GM12878 (cell line): ENCODE results near the gene MAF. TPM values are rescaled to one million over a fixed set of nuclear protein-coding genes. Genes with fewer than 3 reads are reported as not detected.

Experiments
- ATAC-seq: fragments of 200-7000 bp; cut with Tn5 transposase; 3 replicates; pipeline ENCODE4 v1.9.1; 2020; ENCODE audit warnings: mild to moderate bottlenecking, moderate library complexity
- BruUV-seq: library from RNA; stranded (reverse); fragments of 400-500 nt; replicated peaks from 2 replicates; lab custom pipeline; 2021; lab: Mats Ljungman, UMichigan
- CTCF ChIA-PET: fragments of 300-600 bp; sonication (Branson Sonifier 250); formaldehyde crosslinking; extraction: SDS; loops from one replicate; lab custom pipeline; 2021; ENCODE audit warnings: inconsistent platforms; lab: Yijun Ruan, JAX
- POLR2A ChIA-PET: fragments of 350-600 bp; formaldehyde crosslinking; extraction: SDS; loops from one replicate; lab custom pipeline; 2021; ENCODE audit warnings: inconsistent platforms; lab: Charles Lee
- RAD21 ChIA-PET: fragments of 300-600 bp; sonication (Branson Sonifier 250); formaldehyde crosslinking; loops from one replicate; lab custom pipeline; 2023; ENCODE audit warnings: antibody characterized with exemption; ENCODE audit not compliant: unreplicated experiment; lab: Charles Lee
- SMC1A ChIA-PET: fragments of 300-600 bp; sonication (Branson Sonifier 250); formaldehyde crosslinking; loops from one replicate; lab custom pipeline; 2023; ENCODE audit not compliant: unreplicated experiment, uncharacterized antibody; lab: Charles Lee
- DNase-seq: peaks from one replicate; pipeline ENCODE4 v3.0.0-alpha.2; 2011; ENCODE audit warnings: low read depth, low spot score
- FAIRE-seq: peaks from 3 replicates; lab custom pipeline; 2011; peaks lifted over from hg19 to GRCh38; lab: Jason Lieb, UNC
- H2AFZ ChIP-seq: 2 replicates; pipeline ENCODE4 v1.6.0; 2011; ENCODE audit warnings: low read depth, low read length, control low read depth; ENCODE audit not compliant: control insufficient read depth
- H3K27ac ChIP-seq: 2 replicates; pipeline ENCODE4 v1.5.1; 2011; ENCODE audit warnings: control low read depth; ENCODE audit not compliant: control insufficient read depth, insufficient read depth
- H3K27me3 ChIP-seq, 2 experiments: replicated peaks in 1 of 2; 2 replicates each; pipeline versions ENCODE4 v1.6.0 to v1.6.1; 2011; ENCODE audit warnings: low read length in 1 of 2; ENCODE audit not compliant: control insufficient read depth in 2 of 2, insufficient read depth in 2 of 2
- H3K36me3 ChIP-seq, 2 experiments: 2 replicates each; pipeline ENCODE4 v1.5.1; 2011; ENCODE audit warnings: low read length in 1 of 2; ENCODE audit not compliant: control insufficient read depth in 2 of 2, insufficient read depth in 2 of 2
- H3K4me1 ChIP-seq: 2 replicates; pipeline ENCODE4 v1.6.1; 2011; ENCODE audit warnings: mild to moderate bottlenecking, low read length, moderate library complexity, mixed read lengths; ENCODE audit not compliant: control insufficient read depth, insufficient read depth
- H3K4me2 ChIP-seq: 2 replicates; pipeline ENCODE4 v1.6.0; 2011; ENCODE audit warnings: control low read depth; ENCODE audit not compliant: control insufficient read depth, insufficient read depth
- H3K4me3 ChIP-seq: fragments of 200-600 bp; sonication (generic); 2 replicates; pipeline ENCODE4 v1.5.1; 2016
- H3K79me2 ChIP-seq: 2 replicates; pipeline ENCODE4 v1.6.0; 2011; ENCODE audit warnings: low read length; ENCODE audit not compliant: control insufficient read depth, insufficient read depth
- H3K9ac ChIP-seq: 2 replicates; pipeline ENCODE4 v1.8.0; 2011; ENCODE audit warnings: low read length, control low read depth, mixed read lengths; ENCODE audit not compliant: control insufficient read depth, insufficient read depth
- H3K9me3 ChIP-seq: replicated peaks from 3 replicates; pipeline ENCODE4 v1.5.1; 2011; ENCODE audit warnings: mild to moderate bottlenecking, low read length; ENCODE audit not compliant: control insufficient read depth, insufficient read depth
- H4K20me1 ChIP-seq: 2 replicates; pipeline ENCODE4 v1.6.0; 2011; ENCODE audit not compliant: control insufficient read depth, insufficient read depth
- BCL11A ChIP-seq: IDR thresholded peaks from 2 replicates; pipeline ENCODE4 v1.6.1; 2011; ENCODE audit warnings: low read depth, low read length
- BRCA1 ChIP-seq: IDR thresholded peaks from 2 replicates; pipeline ENCODE4 v1.6.1; 2011; ENCODE audit warnings: low read depth, low read length, improper control_type of control experiment
- MTA3 ChIP-seq: IDR thresholded peaks from 2 replicates; pipeline ENCODE4 v1.6.1; 2012; ENCODE audit warnings: low read length, inconsistent platforms, borderline replicate concordance
- NR2C1 ChIP-seq: fragments of 450-650 bp; IDR thresholded peaks from 2 replicates; pipeline ENCODE4 v1.6.1; 2017; ENCODE audit warnings: antibody characterized with exemption, mild to moderate bottlenecking, moderate library complexity
- PAX8 ChIP-seq: fragments of 450-650 bp; IDR thresholded peaks from 2 replicates; pipeline ENCODE4 v1.6.1; 2017; ENCODE audit warnings: mild to moderate bottlenecking, moderate library complexity
- POLR2AphosphoS5 ChIP-seq: IDR thresholded peaks from 2 replicates; pipeline ENCODE4 v1.6.1; 2011; ENCODE audit warnings: mild to moderate bottlenecking, low read length, inconsistent platforms
- RAD51 ChIP-seq: fragments of 450-650 bp; IDR thresholded peaks from 2 replicates; pipeline ENCODE4 v1.6.1; 2016; ENCODE audit warnings: moderate library complexity, mild to moderate bottlenecking, inconsistent platforms
- ZBED1 ChIP-seq: IDR thresholded peaks from 2 replicates; pipeline ENCODE4 v1.6.1; 2016; ENCODE audit warnings: borderline replicate concordance
- WGBS: methylation state at CpG from one replicate; pipeline ENCODE4 v1.1.6; 2016; ENCODE audit warnings: low lambda C conversion rate; ENCODE audit not compliant: insufficient replicate concordance, insufficient coverage; ENCODE audit errors: missing lambda C conversion rate; 5-methylcytosine and 5-hydroxymethylcytosine counted together
- in situ Hi-C: fragments of 300-500 bp; cut with MboI; formaldehyde crosslinking; loops from 9 replicates; pipeline ENCODE4 v1.14.3; 2018; ENCODE audit warnings: mixed read lengths
- intact Hi-C: fragments of 100-400 bp; cut with micrococcal nuclease; formaldehyde crosslinking; loops from one replicate; pipeline ENCODE4 v1.14.2; 2022; ENCODE audit not compliant: unreplicated experiment
- polyA plus RNA-seq, 11 experiments: library from polyadenylated mRNA; depleted of rRNA in 4 of 11; unstranded in 6 of 11; stranded (reverse) in 5 of 11; fragments of >200 nt; fragmentation: Nextera tagmentation in 4 of 11; fragmentation: Illumina TruSeq in 1 of 11; extraction: Ambion mirVana in 4 of 11; extraction: Trizol in 1 of 11; gene quantifications; 1 replicate in 1 of 11; 2 replicates in 10 of 11; pipeline versions ENCODE4 v1.2.1 to v1.2.3, GENCODE V29; 2011 to 2016; ENCODE audit warnings: inconsistent platforms in 2 of 11, missing spikeins in 2 of 11, low read depth in 1 of 11
- total RNA-seq, 4 experiments: library from RNA; depleted of rRNA in 3 of 4; stranded (reverse); fragments of >200 nt in 3 of 4; fragmentation: Illumina TruSeq in 1 of 4; extraction: Trizol in 1 of 4; gene quantifications; 2 replicates each; pipeline versions ENCODE4 v1.2.1 to v1.2.3, GENCODE V29; 2013 to 2021

Gene MAF
- total and polyA plus RNA-seq, 10 of the 15 experiments (the other 5 are each of a cell fraction or from before 2014, with no cell fraction given) = 0.03 to 0.13 TPM; not detected in 8

- intact Hi-C loops (no loop called here), in situ Hi-C loops (no loop called here)
- Histone ChIP-seq H3K9me3 (no peaks in the 10 kb centered on the region; the same call in 2 of the 3 replicates), H3K79me2 (no peaks in the 10 kb centered on the region), H3K27me3 (no peaks in the 10 kb centered on the region), H3K4me3 (no peak overlapping the region), H3K4me1 (no peaks in the 10 kb centered on the region), H3K9ac (no peak overlapping the region), H3K4me2 (no peak overlapping the region), H2AFZ (no peak overlapping the region), H4K20me1 (no peaks in the 10 kb centered on the region), H3K27ac (no peak overlapping the region), H3K36me3 (no peaks in the 10 kb centered on the region)
- no peak for DNase-seq
- FAIRE-seq = no peak
- BruUV-seq = no TSS peak
- TF ChIP-seq ZBED1 (no peak), MTA3 (no peak), RAD51 (peak; percentile 15; the same call in 1 of the 2 replicates)
- RAD21 ChIA-PET = no interaction called here
- SMC1A ChIA-PET = no interaction called here
- POLR2A ChIA-PET = no interaction called here
- no peak for ATAC-seq
- CTCF ChIA-PET = no interaction called here
- 48% methylated on average over 2 of the region's 2 CpGs for WGBS
Observed at GRCh38 chr16:79627092-79627491, 26.6 kb upstream of the MAF start.

GRCh38 chr16:79625738-79626137 is 25.2 kb upstream of the MAF start:
- TF ChIP-seq NR2C1 = no peak
- no peak for TF ChIP-seq RAD51
- TF ChIP-seq POLR2AphosphoS5 = no peak
- TF ChIP-seq PAX8 = no peak
- TF ChIP-seq BRCA1 = no peak
- TF ChIP-seq BCL11A = no peak
- TF ChIP-seq, all 136 proteins: peak for 0
- no peak for DNase-seq
- ChIA-PET POLR2A (no interaction called here), RAD21 (no interaction called here), SMC1A (no interaction called here), CTCF (no interaction called here)
- Histone ChIP-seq H3K4me2 (no peak overlapping the region), H2AFZ (no peak overlapping the region), H4K20me1 (no peaks in the 10 kb centered on the region), H3K27ac (no peak overlapping the region), H3K36me3 (no peaks in the 10 kb centered on the region), H3K27me3 (no peaks in the 10 kb centered on the region), H3K4me3 (no peak overlapping the region), H3K9ac (no peak overlapping the region), H3K9me3 (no peaks in the 10 kb centered on the region; the same call in 2 of the 3 replicates), H3K79me2 (no peaks in the 10 kb centered on the region), H3K4me1 (no peaks in the 10 kb centered on the region)
- in situ Hi-C loops = no loop called here
- FAIRE-seq = no peak
- 88% methylated on average over 1 of the region's 1 CpG for WGBS
- intact Hi-C loops = no loop called here
- no TSS peak for BruUV-seq
- no peak for ATAC-seq
